Measurements from ENCODE around the gene UBA1.

Gene UBA1

DNA sequence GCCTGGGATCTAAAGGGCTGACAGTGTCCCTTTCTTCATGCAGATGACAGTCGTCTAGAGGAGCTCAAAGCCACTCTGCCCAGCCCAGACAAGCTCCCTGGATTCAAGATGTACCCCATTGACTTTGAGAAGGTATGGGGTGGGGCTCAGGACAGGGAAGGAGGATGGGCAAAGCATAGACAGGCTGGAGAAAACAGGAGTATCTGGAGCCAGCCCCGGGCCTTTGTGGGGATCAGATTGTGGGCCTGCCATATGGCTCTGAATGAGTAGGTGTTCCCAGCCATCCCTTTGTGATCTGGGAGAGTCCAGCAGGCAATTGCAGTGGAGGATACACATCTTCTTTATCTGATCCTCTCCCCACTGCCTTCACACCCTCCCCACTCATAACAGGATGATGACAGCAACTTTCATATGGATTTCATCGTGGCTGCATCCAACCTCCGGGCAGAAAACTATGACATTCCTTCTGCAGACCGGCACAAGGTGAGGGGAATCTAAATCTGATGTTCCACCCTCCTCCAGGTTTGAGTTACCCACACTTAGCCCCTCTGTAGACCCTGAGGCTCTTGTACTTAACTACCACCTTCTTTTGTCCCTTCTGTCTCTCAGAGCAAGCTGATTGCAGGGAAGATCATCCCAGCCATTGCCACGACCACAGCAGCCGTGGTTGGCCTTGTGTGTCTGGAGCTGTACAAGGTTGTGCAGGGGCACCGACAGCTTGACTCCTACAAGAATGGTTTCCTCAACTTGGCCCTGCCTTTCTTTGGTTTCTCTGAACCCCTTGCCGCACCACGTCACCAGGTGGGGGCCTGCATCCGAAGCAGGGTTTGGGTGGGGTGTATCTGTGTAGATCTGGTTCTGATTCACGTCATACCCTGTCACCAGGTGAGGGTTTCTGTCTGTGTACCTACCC, 19.0 kb downstream of the UBA1 start:
- DNase-seq (ENCODE audit: low spot score) = no peak

DNA sequence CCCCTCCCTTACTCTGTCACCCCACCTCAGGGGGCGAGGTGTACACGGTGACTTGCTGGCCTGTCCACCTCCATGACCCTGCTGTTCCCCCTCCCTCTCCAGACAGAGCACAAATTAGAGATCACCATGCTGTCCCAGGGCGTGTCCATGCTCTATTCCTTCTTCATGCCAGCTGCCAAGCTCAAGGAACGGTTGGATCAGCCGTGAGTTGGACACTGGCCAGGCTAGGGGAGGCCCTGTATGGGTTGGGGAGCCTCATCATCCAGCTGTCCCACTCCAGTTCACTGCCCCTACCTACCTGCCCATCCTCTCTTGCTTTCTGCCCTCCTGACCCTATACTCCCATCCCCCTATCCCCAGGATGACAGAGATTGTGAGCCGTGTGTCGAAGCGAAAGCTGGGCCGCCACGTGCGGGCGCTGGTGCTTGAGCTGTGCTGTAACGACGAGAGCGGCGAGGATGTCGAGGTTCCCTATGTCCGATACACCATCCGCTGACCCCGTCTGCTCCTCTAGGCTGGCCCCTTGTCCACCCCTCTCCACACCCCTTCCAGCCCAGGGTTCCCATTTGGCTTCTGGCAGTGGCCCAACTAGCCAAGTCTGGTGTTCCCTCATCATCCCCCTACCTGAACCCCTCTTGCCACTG, 20.9 kb downstream of the UBA1 start:
- DNase-seq (ENCODE audit: low spot score) = no peak

DNA sequence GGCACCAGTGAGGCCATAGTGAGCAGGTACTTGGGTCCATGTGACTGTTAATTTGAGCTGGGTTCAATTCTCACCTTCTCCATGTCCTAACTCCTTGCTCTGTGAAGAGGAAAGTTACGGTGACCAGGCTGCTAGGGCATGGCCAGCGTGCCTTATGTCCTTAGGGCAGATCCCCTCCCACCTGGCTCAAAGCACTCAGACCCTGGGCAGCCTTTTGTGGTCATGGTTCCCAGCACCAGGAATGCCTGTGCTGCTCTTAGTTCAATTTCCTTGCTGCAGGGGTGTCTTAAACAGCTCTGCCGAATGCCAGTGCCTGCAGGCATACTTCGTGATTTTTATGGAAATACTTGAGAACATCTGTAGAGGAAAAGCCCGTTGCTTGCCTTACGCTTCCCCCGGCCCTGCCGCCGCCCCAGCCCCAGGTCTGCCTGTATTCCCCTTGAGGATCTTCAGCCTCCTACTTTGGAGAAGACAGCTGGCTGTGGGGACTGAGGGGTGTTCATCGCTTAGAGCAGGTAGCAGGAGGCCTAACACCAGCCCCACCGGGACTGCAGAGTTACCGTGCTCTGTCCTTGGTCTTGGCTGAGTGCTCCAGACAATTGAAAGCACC, 21.8 kb downstream of the UBA1 start:
- DNase-seq (ENCODE audit: low spot score) = no peak

DNA sequence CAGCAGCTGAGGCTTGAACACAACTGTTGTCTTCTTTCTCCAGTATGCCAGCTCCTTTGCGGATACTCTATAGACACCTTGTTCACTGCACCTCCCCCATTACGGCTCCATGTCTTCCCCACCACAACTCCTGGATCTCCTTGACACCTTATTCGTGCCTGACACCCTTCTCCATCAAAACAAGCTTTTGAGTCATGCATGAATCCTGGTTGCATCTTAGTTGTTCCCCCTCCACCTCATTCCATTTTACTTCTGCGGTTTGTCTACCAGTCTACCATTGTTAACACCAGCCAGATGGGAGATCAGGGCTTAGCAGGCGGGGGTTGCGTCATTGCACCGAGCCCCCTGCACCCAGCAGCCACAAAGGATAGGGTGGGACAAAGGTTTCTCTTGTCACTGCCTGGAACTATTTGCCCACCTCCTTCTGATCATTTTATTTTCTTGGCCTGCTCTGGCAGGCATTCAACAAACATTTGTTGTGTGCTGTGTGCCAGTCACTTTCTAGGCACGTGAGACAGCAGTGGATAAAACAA, 22.8 kb downstream of the UBA1 start:
- DNase-seq (ENCODE audit: low spot score) = no peak

DNA sequence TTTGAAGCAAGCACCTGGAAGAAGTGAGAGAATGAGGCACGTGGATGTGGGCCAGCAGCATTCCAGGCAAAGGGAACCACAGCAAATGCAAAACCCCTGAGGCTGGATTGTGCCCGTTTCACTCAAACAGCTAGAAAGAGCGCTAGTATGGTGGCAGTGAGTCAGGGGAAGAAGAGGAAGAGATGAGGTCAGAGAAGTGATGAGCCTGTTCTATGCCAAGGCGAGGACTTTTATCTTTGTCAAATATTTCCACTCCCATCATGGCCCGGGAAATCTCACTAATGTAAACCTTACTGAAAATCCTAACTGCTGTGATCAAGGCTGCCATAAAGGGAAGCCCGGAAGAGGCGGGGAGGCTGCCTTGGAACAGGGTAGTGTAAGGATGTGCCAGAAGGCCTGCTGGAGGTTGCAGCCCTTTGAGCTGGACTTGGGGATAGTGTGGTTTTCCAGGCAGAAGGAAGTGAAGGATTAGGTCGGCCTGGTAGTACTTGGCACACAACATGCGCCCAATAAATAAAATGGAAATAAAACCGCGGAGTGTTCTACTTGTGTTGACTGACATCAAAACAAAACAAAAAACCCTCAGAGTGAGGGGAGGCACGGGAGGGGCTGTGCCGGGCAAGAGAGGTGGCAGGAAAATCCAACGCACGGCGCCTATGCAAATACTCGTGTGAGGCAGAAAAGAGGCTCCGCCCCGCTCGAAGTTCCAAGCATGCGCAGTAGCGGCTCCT, 23.7 kb downstream of the UBA1 start:
- DNase-seq (ENCODE audit: low spot score) = peak; percentile 29

DNA sequence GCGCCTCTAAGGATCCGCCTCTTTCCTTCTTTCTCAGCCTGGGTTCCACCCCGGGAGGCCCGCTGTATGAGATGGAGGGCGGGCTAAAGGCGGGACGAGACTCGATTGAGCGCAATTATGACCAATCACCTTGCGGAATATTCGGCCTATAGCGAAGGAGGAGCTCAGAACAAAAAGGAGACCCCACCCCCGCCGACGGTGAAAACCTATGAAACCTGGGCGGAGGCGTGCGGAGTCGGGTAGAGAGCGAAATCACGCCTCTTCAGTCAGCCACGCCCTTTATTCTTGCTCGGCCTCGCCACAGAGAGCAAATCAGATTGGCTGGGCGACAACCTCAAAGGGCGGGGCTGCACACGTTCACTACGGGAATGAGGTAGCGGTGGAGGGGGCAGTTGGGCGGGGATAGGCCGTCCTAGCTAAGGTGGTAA, 24.2 kb downstream of the UBA1 start:
- DNase-seq (ENCODE audit: low spot score) = peak; percentile 97

DNA sequence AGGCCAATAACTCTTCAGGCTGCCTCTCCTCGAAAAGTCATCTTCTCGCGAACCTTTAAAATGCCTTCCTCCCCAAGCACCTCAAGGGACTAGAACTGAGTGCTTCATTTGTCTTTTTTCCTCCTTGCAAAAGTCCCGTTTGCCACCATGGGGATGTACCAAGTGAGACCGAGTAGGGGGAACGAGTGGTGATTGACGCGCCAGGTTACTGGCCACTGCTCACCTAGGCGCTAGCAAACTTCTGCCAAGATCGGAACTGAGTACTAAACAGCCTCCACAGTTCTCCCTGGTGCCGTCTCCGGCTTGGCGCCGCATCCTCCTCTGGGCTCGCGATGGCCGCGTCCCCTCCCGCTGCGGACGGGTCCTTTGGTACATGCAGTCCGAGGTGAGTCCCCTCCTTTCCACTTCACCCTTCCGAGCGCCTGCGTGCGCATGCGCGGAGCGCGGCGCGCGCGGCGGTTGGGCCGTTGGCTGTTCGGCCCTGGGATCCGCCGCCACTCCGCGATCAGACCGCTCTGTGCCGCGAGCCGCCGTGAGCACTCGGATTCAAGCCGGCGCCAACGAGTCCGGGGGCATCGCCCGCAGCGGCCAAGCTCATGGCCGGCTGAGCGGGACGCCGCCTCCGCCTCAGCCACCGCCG, 24.8 kb downstream of the UBA1 start, which contains the start of gene CDK16:
Gene CDK16, plus strand, starts transcription at position 402 of the 640 bp plus-strand sequence. CDS start 4,877 bp downstream, outside the sequence.
- DNase-seq (ENCODE audit: low spot score) = peak; percentile 78

DNA sequence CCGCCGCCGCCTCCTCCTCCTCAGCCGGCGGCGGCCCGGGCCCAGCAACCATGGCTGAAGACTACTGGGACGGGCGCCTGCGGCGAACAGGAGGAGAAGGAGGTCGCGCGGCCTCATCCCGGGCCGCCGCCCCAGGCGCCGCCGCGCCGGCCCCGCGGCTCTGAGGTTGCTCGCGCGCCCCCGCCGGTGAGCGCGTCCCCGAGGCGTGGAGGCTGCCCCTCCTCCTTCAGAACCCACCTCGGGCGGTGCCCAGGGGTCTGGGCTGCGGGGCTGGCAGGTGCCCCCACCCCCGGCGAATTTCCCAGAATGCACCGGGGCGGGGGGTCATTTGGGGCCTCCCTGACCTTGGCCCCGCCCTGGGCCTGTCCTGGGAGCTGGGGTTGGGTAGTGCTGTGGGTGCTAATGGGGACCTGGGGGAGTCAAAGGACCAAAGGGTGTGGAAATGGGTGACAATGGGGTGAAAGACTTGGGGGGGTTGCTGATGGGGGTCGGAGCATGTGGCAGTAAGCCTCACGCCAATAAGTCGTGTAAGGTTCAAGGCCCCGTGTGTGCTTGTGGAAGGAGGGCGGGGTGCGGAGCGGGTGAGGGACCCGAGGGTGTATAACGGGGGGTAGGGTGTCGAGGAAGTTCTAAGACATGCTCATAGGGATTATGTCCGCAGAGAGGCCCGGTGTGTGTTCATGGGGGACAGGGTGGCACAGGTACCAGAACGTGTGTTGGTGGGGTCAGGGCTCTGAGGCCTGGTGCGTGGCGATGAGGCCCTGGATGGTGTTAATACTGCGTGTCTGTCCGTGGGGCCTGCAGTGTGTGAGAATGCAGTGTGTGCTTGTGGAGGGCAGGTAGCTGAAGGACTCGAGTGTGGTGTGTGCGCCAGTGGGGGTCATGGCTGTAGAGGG, 25.5 kb downstream of the UBA1 start:
- peak; percentile 35 for DNase-seq (ENCODE audit: low spot score)

DNA sequence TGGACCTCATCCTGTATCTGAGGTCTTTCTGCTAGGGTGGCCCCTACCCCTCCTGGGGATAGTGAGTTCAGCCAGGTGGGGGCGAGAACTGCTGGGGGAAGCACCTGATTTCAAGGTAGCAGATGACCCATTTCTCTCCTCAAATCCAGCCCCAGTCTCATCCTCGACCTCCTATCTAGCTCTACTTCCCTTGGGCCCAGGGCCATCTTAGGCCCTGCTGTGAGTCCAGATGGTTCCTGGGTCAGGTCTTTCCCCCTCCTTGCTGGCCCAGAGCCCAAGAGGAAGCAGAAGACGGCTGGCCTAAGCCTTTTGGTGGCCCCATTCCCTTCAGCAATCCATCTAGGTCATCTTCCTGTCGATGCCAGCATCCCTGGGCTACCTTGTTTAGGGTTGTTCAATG, 28.1 kb downstream of the UBA1 start:
- no peak for DNase-seq (ENCODE audit: low spot score)

DNA sequence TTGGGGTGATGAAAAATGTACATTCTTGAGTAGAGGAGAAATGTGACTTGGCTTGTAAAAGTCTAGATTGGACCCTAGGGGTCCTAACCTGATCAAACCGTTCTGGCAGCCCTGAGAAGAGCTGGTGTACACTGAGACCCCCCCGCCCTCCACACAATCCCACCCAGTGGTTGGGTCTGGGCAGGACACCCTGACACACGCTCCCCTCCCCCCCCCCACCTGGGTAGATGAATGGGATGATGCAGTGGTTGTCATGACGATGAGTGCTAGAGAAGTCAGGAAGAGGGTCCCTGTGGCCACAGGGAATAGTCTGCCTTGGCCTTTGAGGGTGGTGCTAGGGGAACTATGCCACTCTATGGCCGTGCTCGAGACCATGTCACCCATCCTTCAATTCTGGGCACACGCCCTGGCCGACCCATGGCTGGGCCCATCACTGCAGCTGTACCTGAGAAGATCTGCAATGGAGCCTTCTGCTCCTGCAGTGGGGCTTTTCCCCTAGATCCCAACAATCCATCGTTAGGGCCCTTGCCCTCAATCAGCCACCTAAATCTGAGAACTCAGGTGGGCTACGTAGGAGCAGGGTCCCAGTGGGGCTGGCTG, 29.2 kb downstream of the UBA1 start:
- DNase-seq (ENCODE audit: low spot score) = no peak

DNA sequence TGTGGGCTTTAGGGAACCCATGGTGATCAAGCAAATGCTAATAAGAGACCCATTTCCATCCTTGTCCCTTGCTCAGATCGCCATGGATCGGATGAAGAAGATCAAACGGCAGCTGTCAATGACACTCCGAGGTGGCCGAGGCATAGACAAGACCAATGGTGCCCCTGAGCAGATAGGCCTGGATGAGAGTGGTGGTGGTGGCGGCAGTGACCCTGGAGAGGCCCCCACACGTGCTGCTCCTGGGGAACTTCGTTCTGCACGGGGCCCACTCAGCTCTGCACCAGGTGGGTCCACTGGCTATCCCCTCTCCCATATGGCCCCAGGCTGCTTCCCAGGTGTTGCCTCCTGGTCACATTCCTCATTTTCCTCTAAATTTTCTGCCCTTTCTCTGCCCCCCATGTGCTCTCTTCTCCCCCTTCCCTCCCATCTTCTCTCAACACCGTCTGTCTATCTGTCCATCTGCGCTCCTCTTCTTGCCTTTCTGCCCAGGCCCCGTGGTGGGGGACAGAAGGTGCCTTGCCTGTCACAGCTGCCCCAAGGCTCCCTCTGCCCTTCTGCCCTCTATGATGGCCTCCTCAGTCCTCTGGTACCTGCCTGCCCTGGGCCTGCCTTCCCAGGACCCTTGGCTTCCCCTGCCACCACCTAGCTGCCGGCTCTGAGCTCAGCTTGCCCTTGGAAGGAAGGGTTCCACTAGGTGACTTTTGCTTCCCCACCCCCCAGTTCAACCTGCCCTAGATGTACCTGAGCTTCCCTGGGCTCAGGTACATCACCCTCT, 30.0 kb downstream of the UBA1 start:
- DNase-seq (ENCODE audit: low spot score) = no peak

DNA sequence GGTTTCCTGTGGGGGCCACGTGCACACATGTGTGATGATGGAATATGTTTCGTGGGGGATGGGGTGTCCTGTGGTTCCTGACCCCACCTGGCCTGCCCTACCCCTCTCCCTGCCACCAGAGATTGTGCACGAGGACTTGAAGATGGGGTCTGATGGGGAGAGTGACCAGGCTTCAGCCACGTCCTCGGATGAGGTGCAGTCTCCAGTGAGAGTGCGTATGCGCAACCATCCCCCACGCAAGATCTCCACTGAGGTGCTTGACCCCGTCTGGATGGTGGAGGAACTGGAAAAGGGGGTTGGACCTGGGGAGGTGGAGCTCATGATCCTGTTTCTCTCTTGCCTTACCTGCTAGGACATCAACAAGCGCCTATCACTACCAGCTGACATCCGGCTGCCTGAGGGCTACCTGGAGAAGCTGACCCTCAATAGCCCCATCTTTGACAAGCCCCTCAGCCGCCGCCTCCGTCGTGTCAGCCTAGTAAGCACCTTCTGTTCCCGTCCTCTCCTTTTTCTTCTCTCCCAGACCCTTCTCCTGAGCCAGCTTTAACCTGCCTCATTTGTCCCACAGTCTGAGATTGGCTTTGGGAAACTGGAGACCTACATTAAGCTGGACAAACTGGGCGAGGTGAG, 30.8 kb downstream of the UBA1 start:
- no peak for DNase-seq (ENCODE audit: low spot score)

DNA sequence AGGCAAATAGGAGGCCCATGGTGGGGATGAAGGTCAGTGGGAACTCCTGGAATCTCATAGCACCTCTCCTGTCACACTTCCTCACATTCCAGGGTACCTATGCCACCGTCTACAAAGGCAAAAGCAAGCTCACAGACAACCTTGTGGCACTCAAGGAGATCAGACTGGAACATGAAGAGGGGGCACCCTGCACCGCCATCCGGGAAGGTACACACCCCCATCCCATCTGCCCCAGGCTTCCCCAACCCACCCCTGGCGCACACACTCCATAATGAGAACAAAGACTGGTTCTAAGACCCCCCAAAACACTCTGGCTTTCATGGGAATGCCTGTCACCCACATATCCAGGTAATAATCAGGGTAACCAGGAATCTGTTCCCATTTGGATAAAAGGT, 31.3 kb downstream of the UBA1 start:
- no peak for DNase-seq (ENCODE audit: low spot score)

DNA sequence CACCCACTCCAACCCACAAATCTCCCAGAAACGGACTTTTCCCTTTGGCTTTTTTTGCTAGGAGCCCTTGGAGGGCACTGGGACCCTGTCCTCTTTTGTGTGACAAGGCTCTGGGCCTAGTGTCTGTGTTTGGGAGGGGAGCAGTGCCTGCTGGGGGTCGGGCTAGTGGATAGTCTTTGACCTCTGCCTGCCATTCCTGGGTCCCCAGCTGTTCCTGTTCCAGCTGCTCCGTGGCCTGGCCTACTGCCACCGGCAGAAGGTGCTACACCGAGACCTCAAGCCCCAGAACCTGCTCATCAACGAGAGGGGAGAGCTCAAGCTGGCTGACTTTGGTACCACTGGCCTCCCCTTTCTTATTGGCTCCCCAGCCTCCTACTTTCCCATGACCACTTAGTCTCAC, 32.4 kb downstream of the UBA1 start:
- no peak for DNase-seq (ENCODE audit: low spot score)

DNA sequence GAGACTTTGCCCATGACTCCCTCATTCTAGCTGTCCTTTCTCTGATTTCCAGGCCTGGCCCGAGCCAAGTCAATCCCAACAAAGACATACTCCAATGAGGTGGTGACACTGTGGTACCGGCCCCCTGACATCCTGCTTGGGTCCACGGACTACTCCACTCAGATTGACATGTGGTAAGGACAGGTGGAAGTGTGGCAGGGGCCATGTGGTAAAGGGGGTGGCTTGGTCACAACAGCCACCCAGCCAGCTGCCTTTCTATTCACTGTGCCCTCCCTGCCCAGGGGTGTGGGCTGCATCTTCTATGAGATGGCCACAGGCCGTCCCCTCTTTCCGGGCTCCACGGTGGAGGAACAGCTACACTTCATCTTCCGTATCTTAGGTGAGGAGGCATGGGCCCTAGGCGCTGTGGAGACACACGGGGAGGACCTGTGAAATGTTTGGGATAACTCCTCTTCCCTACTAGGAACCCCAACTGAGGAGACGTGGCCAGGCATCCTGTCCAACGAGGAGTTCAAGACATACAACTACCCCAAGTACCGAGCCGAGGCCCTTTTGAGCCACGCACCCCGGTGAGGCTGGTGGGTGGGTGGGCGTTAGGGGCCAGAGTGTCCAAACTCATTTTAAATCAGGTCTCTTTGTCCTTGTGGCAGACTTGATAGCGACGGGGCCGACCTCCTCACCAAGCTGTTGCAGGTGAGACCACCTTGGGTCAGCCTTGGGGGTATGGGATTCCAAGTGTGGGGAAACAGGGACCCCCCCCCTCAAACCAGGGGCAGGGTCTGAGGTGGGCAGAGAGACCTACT, 33.1 kb downstream of the UBA1 start:
- no peak for DNase-seq (ENCODE audit: low spot score)

DNA sequence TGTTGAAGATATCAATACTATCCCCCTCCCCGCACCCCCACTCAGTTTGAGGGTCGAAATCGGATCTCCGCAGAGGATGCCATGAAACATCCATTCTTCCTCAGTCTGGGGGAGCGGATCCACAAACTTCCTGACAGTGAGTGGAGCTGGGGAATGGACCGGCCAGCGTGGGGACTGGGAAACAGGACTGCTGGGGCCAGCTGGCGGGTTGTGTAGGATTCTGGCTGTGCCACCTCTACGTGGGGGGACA, 33.6 kb downstream of the UBA1 start:
- DNase-seq (ENCODE audit: low spot score) = no peak

DNA sequence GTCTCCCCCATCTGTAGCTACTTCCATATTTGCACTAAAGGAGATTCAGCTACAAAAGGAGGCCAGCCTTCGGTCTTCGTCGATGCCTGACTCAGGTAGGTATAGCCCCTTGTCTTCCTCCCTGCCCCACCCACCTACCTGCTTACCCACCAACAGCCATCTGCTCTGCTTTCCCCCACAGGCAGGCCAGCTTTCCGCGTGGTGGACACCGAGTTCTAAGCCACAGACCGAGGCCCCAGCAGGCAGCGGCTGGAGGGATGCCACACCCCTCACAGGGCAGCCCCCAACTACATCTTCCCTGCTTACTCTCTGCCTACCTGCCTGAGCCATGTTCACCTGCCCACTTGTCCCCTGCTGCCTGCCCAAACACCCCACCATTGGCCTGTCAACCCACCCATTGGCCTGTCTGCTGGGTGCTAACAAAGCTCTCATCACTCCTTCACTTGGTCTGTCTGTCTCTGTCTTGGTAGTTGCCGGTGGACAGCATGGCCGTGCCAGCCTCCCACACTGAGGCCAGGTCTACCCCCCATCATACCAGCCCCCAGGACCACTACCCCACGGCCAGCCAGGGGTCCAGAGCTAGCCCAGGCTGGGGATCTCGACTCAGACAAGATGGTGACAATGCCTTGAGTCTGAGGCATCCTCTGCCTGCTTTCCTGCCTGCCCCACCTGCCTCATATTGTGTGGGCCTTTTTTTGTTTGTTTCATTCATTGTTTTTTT, 35.1 kb downstream of the UBA1 start:
- DNase-seq (ENCODE audit: low spot score) = no peak

DNA sequence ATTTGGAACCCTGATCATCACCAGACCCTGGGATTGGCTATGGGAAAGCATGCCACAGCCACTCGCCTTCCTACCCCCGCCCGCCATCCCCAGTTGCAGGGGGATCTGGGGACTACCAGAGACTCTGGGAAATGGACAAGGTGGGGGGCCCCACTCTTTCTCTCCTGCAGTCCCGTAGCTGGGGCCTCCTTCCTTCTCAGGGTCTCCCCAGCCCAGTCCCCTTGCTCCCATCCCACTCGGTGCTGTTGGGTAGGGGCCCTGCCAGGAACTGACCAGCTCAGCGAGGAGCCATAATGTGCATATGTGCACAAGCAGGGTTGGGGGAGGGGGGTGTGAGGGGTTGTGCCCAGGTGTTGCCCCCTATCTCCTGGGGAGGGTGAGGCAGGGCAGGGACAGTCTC, 35.8 kb downstream of the UBA1 start:
- no peak for DNase-seq (ENCODE audit: low spot score)

All from CD4-positive, alpha-beta T cell treated with Interleukin-2 at 100 ng/mL for 4 hours (primary cell).